ENCODE results near the gene PTPRN2. TPM values are rescaled to one million over a fixed set of nuclear protein-coding genes. Genes with fewer than 3 reads are reported as not detected.

Gene PTPRN2
- total and polyA plus RNA-seq, 7 donors = 0.47 to 0.82 (median 0.51) TPM

- DNase-seq (no peak), ATAC-seq (no peak)
- WGBS, 3 donors = 83 to 88% (median 88%) methylated on average over 28 to 30 of the region's 30 CpGs
These were observed 230.3 kb downstream of the PTPRN2 start for GRCh38 chr7:158357106-158357897.

GRCh38 chr7:158356454-158356853 lies 231.2 kb downstream of the PTPRN2 start:
- 57 to 66% (median 59%) methylated on average over 3 of the region's 3 CpGs for WGBS, 3 donors
- peaks cover 0 to 2% (median 0%) of the 10 kb centered on the region in 3 donors for H3K27me3 ChIP-seq (ENCODE audit: insufficient read depth in 3 of 3, low read length in 2 of 3)

More at GRCh38 chr7:158357106-158357897, 230.3 kb downstream of the PTPRN2 start:
- Histone ChIP-seq H3K9me3 (no peaks in the 10 kb centered on the region), H3K4me3 (no peak overlapping the region), H3K27ac (no peak overlapping the region), H3K4me1 (no peaks in the 10 kb centered on the region), H3K36me3 (ENCODE audit: insufficient read depth in 1 of 2, low read depth in 1 of 2) (no peaks in the 10 kb centered on the region), H3K27me3 (ENCODE audit: insufficient read depth in 3 of 3, low read length in 2 of 3) (no peaks in the 10 kb centered on the region)
- TF ChIP-seq CTCF (IDR thresholded peaks at IDR 0.05) = no peak
- intact Hi-C loops (cut with DNase I) = no loop called here

GRCh38 chr7:158355456-158356065 lies 232.1 kb downstream of the PTPRN2 start:
- Histone ChIP-seq H3K27me3 (ENCODE audit: insufficient read depth in 3 of 3, low read length in 2 of 3) (peaks cover 0 to 2% (median 0%) of the 10 kb centered on the region in 3 donors), H3K4me3 (no peak overlapping the region), H3K9me3 (no peaks in the 10 kb centered on the region), H3K4me1 (no peaks in the 10 kb centered on the region), H3K27ac (no peak overlapping the region), H3K36me3 (ENCODE audit: insufficient read depth in 1 of 2, low read depth in 1 of 2) (no peaks in the 10 kb centered on the region)
- no peak for DNase-seq
- no peak for TF ChIP-seq CTCF (IDR thresholded peaks at IDR 0.05)
- ATAC-seq = no peak
- intact Hi-C loops (cut with DNase I) = no loop called here
- WGBS, 3 donors = 57 to 64% (median 64%) methylated on average over 15 of the region's 15 CpGs

More at GRCh38 chr7:158356454-158356853, 231.2 kb downstream of the PTPRN2 start:
- no peaks in the 10 kb centered on the region for H3K36me3 ChIP-seq (ENCODE audit: insufficient read depth in 1 of 2, low read depth in 1 of 2)
- no peak overlapping the region for H3K4me3 ChIP-seq
- ATAC-seq (no peak), DNase-seq (no peak)
- H3K9me3 ChIP-seq = no peaks in the 10 kb centered on the region
- no peak overlapping the region for H3K27ac ChIP-seq
- H3K4me1 ChIP-seq = no peaks in the 10 kb centered on the region
- TF ChIP-seq CTCF (IDR thresholded peaks at IDR 0.05) = no peak
- intact Hi-C loops (cut with DNase I) = no loop called here

GRCh38 chr7:158354861-158355260 lies 232.8 kb downstream of the PTPRN2 start:
- no peak overlapping the region for H3K27ac ChIP-seq
- no peaks in the 10 kb centered on the region for H3K4me1 ChIP-seq
- DNase-seq = no peak
- no peak for ATAC-seq
- 73 to 82% (median 79%) methylated on average over 3 of the region's 3 CpGs for WGBS, 3 donors
- intact Hi-C loops (cut with DNase I) = no loop called here
- no peak overlapping the region for H3K4me3 ChIP-seq
- H3K27me3 ChIP-seq (ENCODE audit: insufficient read depth in 3 of 3, low read length in 2 of 3) = peaks cover 0 to 2% (median 0%) of the 10 kb centered on the region in 3 donors
- no peaks in the 10 kb centered on the region for H3K36me3 ChIP-seq (ENCODE audit: insufficient read depth in 1 of 2, low read depth in 1 of 2)
- no peaks in the 10 kb centered on the region for H3K9me3 ChIP-seq
- TF ChIP-seq CTCF (IDR thresholded peaks at IDR 0.05) = no peak

Measured in psoas muscle (tissue), 8 donors.